WTC11 (cell line): ENCODE measurements around the gene DNLZ. TPM values are rescaled to one million over a fixed set of nuclear protein-coding genes. Genes with fewer than 3 reads are reported as not detected.

Experiments used
- ATAC-seq: fragments of 200-7000 bp; cut with Tn5 transposase; 2 replicates; pipeline ENCODE4 v1.10.0; 2021; ENCODE audit warnings: mild to moderate bottlenecking, moderate library complexity
- CTCF ChIA-PET: fragments of 300-600 bp; sonication (Branson Sonifier 250); formaldehyde crosslinking; loops from one replicate; lab custom pipeline; 2021; ENCODE audit warnings: antibody characterized with exemption; lab: Charles Lee
- POLR2A ChIA-PET: fragments of 350-600 bp; sonication (Branson Sonifier 250); formaldehyde crosslinking; loops from one replicate; lab custom pipeline; 2021; ENCODE audit warnings: antibody characterized with exemption; lab: Charles Lee
- DNase-seq: peaks from one replicate; pipeline ENCODE4 v3.0.0; 2021; ENCODE audit warnings: low spot score
- H3K27ac Mint-ChIP-seq: 2 replicates; pipeline ENCODE4 v1.8.0; 2021; ENCODE audit warnings: mixed read lengths
- H3K27me3 Mint-ChIP-seq: 2 replicates; pipeline ENCODE4 v1.8.0; 2021; ENCODE audit warnings: low read depth, mild to moderate bottlenecking, moderate library complexity, mixed read lengths
- H3K36me3 Mint-ChIP-seq: 2 replicates; pipeline ENCODE4 v1.8.0; 2021; ENCODE audit warnings: mixed read lengths
- H3K4me1 Mint-ChIP-seq: 2 replicates; pipeline ENCODE4 v1.8.0; 2022; ENCODE audit warnings: mixed read lengths
- H3K4me3 Mint-ChIP-seq: 2 replicates; pipeline ENCODE4 v1.8.0; 2021; ENCODE audit warnings: mild to moderate bottlenecking, moderate library complexity, mixed read lengths
- H3K9me3 Mint-ChIP-seq: 2 replicates; pipeline ENCODE4 v1.8.0; 2021; ENCODE audit warnings: mixed read lengths
- ATF3 ChIP-seq: sonication (generic); formaldehyde crosslinking; conservative IDR thresholded peaks from 2 replicates; pipeline ENCODE4 v1.8.1; 2022; ENCODE audit warnings: mild to moderate bottlenecking, missing genetic modification reagents
- CREB1 ChIP-seq: sonication (generic); formaldehyde crosslinking; IDR thresholded peaks from 2 replicates; pipeline ENCODE4 v1.8.0; 2023; ENCODE audit warnings: mild to moderate bottlenecking, missing genetic modification reagents
- E2F4 ChIP-seq: sonication (generic); formaldehyde crosslinking; IDR thresholded peaks from 2 replicates; pipeline ENCODE4 v1.8.1; 2022; ENCODE audit warnings: low read depth, mild to moderate bottlenecking, moderate library complexity, missing genetic modification reagents, borderline replicate concordance
- E2F5 ChIP-seq: sonication (generic); formaldehyde crosslinking; IDR thresholded peaks from 2 replicates; pipeline ENCODE4 v1.8.1; 2022; ENCODE audit warnings: mild to moderate bottlenecking, moderate library complexity, missing genetic modification reagents
- ESRRA ChIP-seq: sonication (generic); formaldehyde crosslinking; IDR thresholded peaks from 2 replicates; pipeline ENCODE4 v1.8.1; 2022; ENCODE audit warnings: mild to moderate bottlenecking, missing genetic modification reagents, borderline replicate concordance
- ETV6 ChIP-seq: sonication (generic); formaldehyde crosslinking; IDR thresholded peaks from 2 replicates; pipeline ENCODE4 v1.8.1; 2022; ENCODE audit warnings: mild to moderate bottlenecking, missing genetic modification reagents
- HMGA2 ChIP-seq: fragments of 250-450 bp; sonication (Bioruptor Pico); IDR thresholded peaks from 2 replicates; pipeline ENCODE4 v1.4.0; 2021; ENCODE audit warnings: mild to moderate bottlenecking, moderate library complexity
- JAZF1 ChIP-seq: fragments of 250-450 bp; sonication (Bioruptor Pico); IDR thresholded peaks from 2 replicates; pipeline ENCODE4 v1.9.0; 2021; ENCODE audit warnings: moderate library complexity, mild to moderate bottlenecking, inconsistent platforms
- JUN ChIP-seq: sonication (generic); formaldehyde crosslinking; IDR thresholded peaks from 2 replicates; pipeline ENCODE4 v1.8.0; 2023; ENCODE audit warnings: mild to moderate bottlenecking, missing genetic modification reagents
- MLX ChIP-seq: sonication (generic); formaldehyde crosslinking; IDR thresholded peaks from 2 replicates; pipeline ENCODE4 v1.8.1; 2023; ENCODE audit warnings: mild to moderate bottlenecking, missing genetic modification reagents, moderate library complexity
- MXD4 ChIP-seq: fragments of 250-450 bp; sonication (Bioruptor Pico); IDR thresholded peaks from 2 replicates; pipeline ENCODE4 v1.8.0; 2021; ENCODE audit warnings: mild to moderate bottlenecking, moderate library complexity, borderline replicate concordance
- NFE2L1 ChIP-seq: sonication (generic); formaldehyde crosslinking; IDR thresholded peaks from 2 replicates; pipeline ENCODE4 v1.8.1; 2023; ENCODE audit warnings: missing genetic modification reagents
- NR1H2 ChIP-seq: sonication (generic); formaldehyde crosslinking; IDR thresholded peaks from 2 replicates; pipeline ENCODE4 v1.9.0; 2021; ENCODE audit warnings: mild to moderate bottlenecking, moderate library complexity, missing genetic modification reagents
- NR3C1 ChIP-seq: sonication (generic); formaldehyde crosslinking; conservative IDR thresholded peaks from 2 replicates; pipeline ENCODE4 v1.8.1; 2023; ENCODE audit warnings: low read depth, mild to moderate bottlenecking, missing genetic modification reagents
- PREB ChIP-seq: sonication (generic); formaldehyde crosslinking; IDR thresholded peaks from 2 replicates; pipeline ENCODE4 v1.8.1; 2022; ENCODE audit warnings: mild to moderate bottlenecking, missing genetic modification reagents, moderate library complexity, borderline replicate concordance
- PRRX2 ChIP-seq: fragments of 250-450 bp; sonication (Bioruptor Pico); IDR thresholded peaks from 2 replicates; pipeline ENCODE4 v1.8.0; 2021; ENCODE audit warnings: mild to moderate bottlenecking
- RORB ChIP-seq: fragments of 250-450 bp; sonication (Bioruptor Pico); IDR thresholded peaks from 2 replicates; pipeline ENCODE4 v1.9.0; 2021; ENCODE audit warnings: mild to moderate bottlenecking
- TEAD1 ChIP-seq: sonication (generic); formaldehyde crosslinking; IDR thresholded peaks from 2 replicates; pipeline ENCODE4 v1.8.0; 2022; ENCODE audit warnings: mild to moderate bottlenecking, missing genetic modification reagents
- ZBTB21 ChIP-seq: sonication (generic); formaldehyde crosslinking; IDR thresholded peaks from 2 replicates; pipeline ENCODE4 v1.8.1; 2023; ENCODE audit warnings: mild to moderate bottlenecking, missing genetic modification reagents, borderline replicate concordance
- ZBTB43 ChIP-seq: sonication (generic); formaldehyde crosslinking; IDR thresholded peaks from 2 replicates; pipeline ENCODE4 v1.8.1; 2023; ENCODE audit warnings: mild to moderate bottlenecking, missing genetic modification reagents
- ZNF121 ChIP-seq: sonication (generic); formaldehyde crosslinking; IDR thresholded peaks from 2 replicates; pipeline ENCODE4 v1.8.0; 2023; ENCODE audit warnings: missing genetic modification reagents
- ZNF416 ChIP-seq: fragments of 250-450 bp; sonication (Bioruptor Pico); IDR thresholded peaks from 2 replicates; pipeline ENCODE4 v1.9.0; 2021; ENCODE audit warnings: mild to moderate bottlenecking, inconsistent platforms
- total RNA-seq: library from RNA; stranded (reverse); gene quantifications from 3 replicates; pipeline ENCODE4 v1.2.3, GENCODE V29; 2021

The DNLZ gene
- total RNA-seq, 1 experiment from 2014 or later, result 17.2 TPM

GRCh38 chr9:136395345-136396218 lies 32.0 kb upstream of the DNLZ start:
- ATAC-seq (no peak), DNase-seq (no peak)
- ChIA-PET CTCF (interaction anchor here (2.0 kb wide), 1 partner anchor 56 kb away, joined by 5 read pairs; no protein-coding TSS in a partner anchor), POLR2A (no interaction called here)
- no peaks in the 10 kb centered on the region for H3K27me3 Mint-ChIP-seq
- no peak overlapping the region for H3K4me3 Mint-ChIP-seq
- TF ChIP-seq MXD4 (CRISPR knock-in tag) (no peak), NFE2L1 (CRISPR knock-in tag) (no peak), ATF3 (CRISPR knock-in tag) (no peak), ZBTB43 (CRISPR knock-in tag) (no peak), JUN (CRISPR knock-in tag) (no peak), E2F5 (CRISPR knock-in tag) (no peak), E2F4 (CRISPR knock-in tag) (no peak), PRRX2 (CRISPR knock-in tag) (no peak), NR3C1 (CRISPR knock-in tag) (no peak)
- H3K4me1 Mint-ChIP-seq, result peaks cover 9% of the 10 kb centered on the region
- no peak overlapping the region for H3K27ac Mint-ChIP-seq
- H3K9me3 Mint-ChIP-seq, result no peaks in the 10 kb centered on the region
- peaks cover 37% of the 10 kb centered on the region for H3K36me3 Mint-ChIP-seq

- Mint-ChIP-seq H3K36me3 (peaks cover 38% of the 10 kb centered on the region), H3K27ac (no peak overlapping the region), H3K4me1 (peaks cover 9% of the 10 kb centered on the region), H3K27me3 (no peaks in the 10 kb centered on the region), H3K4me3 (no peak overlapping the region), H3K9me3 (no peaks in the 10 kb centered on the region)
- ATAC-seq (no peak), DNase-seq (no peak)
- ChIA-PET POLR2A (no interaction called here), CTCF (interaction anchor here (1.3 kb wide), 1 partner anchor 32 kb away, joined by 3 read pairs; the partner anchor contains the start of gene DNLZ)
- TF ChIP-seq ESRRA (CRISPR knock-in tag) (no peak), TEAD1 (CRISPR knock-in tag) (no peak), MLX (no peak), ZBTB21 (no peak), NR1H2 (CRISPR knock-in tag) (no peak), CREB1 (no peak), RORB (CRISPR knock-in tag) (no peak), JAZF1 (CRISPR knock-in tag) (no peak), ZNF416 (no peak), ZNF121 (no peak), PREB (CRISPR knock-in tag) (no peak), HMGA2 (CRISPR knock-in tag) (no peak), ETV6 (CRISPR knock-in tag) (no peak)
- TF ChIP-seq, all 79 proteins: peak for 0
Measured at GRCh38 chr9:136395020-136395340, 31.4 kb upstream of the DNLZ start.
